ENCODE results near the gene ZNF396. TPM values are rescaled to one million over a fixed set of nuclear protein-coding genes. Genes with fewer than 3 reads are reported as not detected.

Gene ZNF396
- total and polyA plus RNA-seq, 2 experiments from 2014 or later: 2.8 to 3.8 TPM

Other genes starting within 250 kb of the ZNF396 start
- gene ZNF397, start 136.3 kb downstream of the ZNF396 start, total RNA-seq: 16.8 and 21.5 TPM in 2 replicates
- 8.8 and 10.2 TPM in 2 replicates for gene ZNF397, start 136.3 kb downstream of the ZNF396 start, polyA plus RNA-seq
- gene ZSCAN30, start 87.1 kb downstream of the ZNF396 start, total RNA-seq: 19.7 and 29.5 TPM in 2 replicates
- gene ZSCAN30, start 87.1 kb downstream of the ZNF396 start, polyA plus RNA-seq: 19.5 and 36.9 TPM in 2 replicates
- 30.7 and 38.5 TPM in 2 replicates for gene ZNF24, start 32.9 kb downstream of the ZNF396 start, total RNA-seq
- 41.1 and 55.4 TPM in 2 replicates for gene ZNF24, start 32.9 kb downstream of the ZNF396 start, polyA plus RNA-seq
- gene INO80C, start 120.6 kb upstream of the ZNF396 start, total RNA-seq: 10.7 and 13.5 TPM in 2 replicates
- gene INO80C, start 120.6 kb upstream of the ZNF396 start, polyA plus RNA-seq: 25.0 and 27.8 TPM in 2 replicates
- gene GALNT1, start 204.4 kb upstream of the ZNF396 start, total RNA-seq: 47.4 and 49.4 TPM in 2 replicates
- 110 and 113 TPM in 2 replicates for gene GALNT1, start 204.4 kb upstream of the ZNF396 start, polyA plus RNA-seq